B cell (primary cell): Measurements from ENCODE around the gene MCM10.

Experiments
- CTCF ChIP-seq: fragments of 200-600 bp; IDR thresholded peaks from one replicate; pipeline ENCODE4 v1.8.0; 2022; ENCODE audit warnings: antibody characterized with exemption, mild to moderate bottlenecking
- EZH2 ChIP-seq: IDR thresholded peaks from 2 replicates; pipeline ENCODE4 v1.6.1; 2012; ENCODE audit warnings: borderline replicate concordance, low read depth, mild to moderate bottlenecking, moderate library complexity, low read length; ENCODE audit not compliant: insufficient read depth, poor library complexity, severe bottlenecking

- TF ChIP-seq CTCF (no peak), EZH2 (no peak)
These were observed 22.3 kb downstream of the MCM10 start for GRCh38 chr10:13183625-13184024.
